Mesothelial cell of epicardium (in vitro differentiated cells): Measurements from ENCODE around the gene SGTB. TPM values are rescaled to one million over a fixed set of nuclear protein-coding genes. Genes with fewer than 3 reads are reported as not detected.
"Not testable (repeated sequence)": the region's sequence is repeated elsewhere in the genome, so short reads cannot be mapped to it uniquely, and the experiment has no call there.

Experiments
- DNase-seq, 2 experiments: peaks; one replicate each; pipeline ENCODE4 v3.0.0; 2021; ENCODE audit warnings: low spot score in 2 of 2; ENCODE audit not compliant: unreplicated experiment in 2 of 2
- H3K27ac Mint-ChIP-seq: 2 replicates; pipeline ENCODE4 v1.8.0; 2021; ENCODE audit warnings: mixed read lengths
- H3K27me3 Mint-ChIP-seq: 2 replicates; pipeline ENCODE4 v1.8.0; 2021; ENCODE audit warnings: low read depth, mixed read lengths
- H3K36me3 Mint-ChIP-seq: 2 replicates; pipeline ENCODE4 v1.8.0; 2021; ENCODE audit warnings: mixed read lengths
- H3K4me1 Mint-ChIP-seq: 2 replicates; pipeline ENCODE4 v1.8.0; 2021; ENCODE audit warnings: mixed read lengths
- H3K4me3 Mint-ChIP-seq: 2 replicates; pipeline ENCODE4 v1.8.0; 2021; ENCODE audit warnings: mild to moderate bottlenecking, moderate library complexity, mixed read lengths
- H3K9me3 Mint-ChIP-seq: 2 replicates; pipeline ENCODE4 v1.8.0; 2021; ENCODE audit warnings: mixed read lengths
- CTCF ChIP-seq: fragments of 200-600 bp; sonication (generic); IDR thresholded peaks from one replicate; pipeline ENCODE4 v1.5.0; 2021; ENCODE audit warnings: antibody characterized with exemption; ENCODE audit not compliant: unreplicated experiment
- total RNA-seq: library from RNA; stranded (reverse); gene quantifications from 3 replicates; pipeline ENCODE4 v1.2.1, GENCODE V29; 2021

Gene SGTB
- total RNA-seq, 1 donor from 2014 or later = 9.4 TPM

- peak; percentile 81 to 88 for DNase-seq
- Mint-ChIP-seq H3K9me3 (no peaks in the 10 kb centered on the region), H3K36me3 (no peaks in the 10 kb centered on the region), H3K27ac (peak within 1 kb of the TSS; percentile 99), H3K4me1 (peaks cover 31% of the 10 kb centered on the region), H3K27me3 (no peaks in the 10 kb centered on the region), H3K4me3 (peak within 1 kb of the TSS; percentile 94)
- no peak for TF ChIP-seq CTCF
Observed at GRCh38 chr5:65624025-65624570, 97.8 kb downstream of the SGTB start, which contains the start of gene TRIM23. TRIM23 (minus strand) TSS chr5:65624333; CDS start chr5:65624274, 59 bp downstream.

- peak overlapping the region; percentile 94 for H3K4me3 Mint-ChIP-seq
Observed at GRCh38 chr5:65623482-65623881, 98.4 kb downstream of the SGTB start.

GRCh38 chr5:65621961-65622360, 99.9 kb downstream of the SGTB start:
- not testable (repeated sequence) for H3K27me3 Mint-ChIP-seq, H3K9me3 Mint-ChIP-seq, H3K36me3 Mint-ChIP-seq, DNase-seq, H3K4me3 Mint-ChIP-seq, H3K27ac Mint-ChIP-seq
- peaks cover 27% of the 10 kb centered on the region for H3K4me1 Mint-ChIP-seq

More at GRCh38 chr5:65623482-65623881, 98.4 kb downstream of the SGTB start:
- Mint-ChIP-seq H3K4me1 (peaks cover 31% of the 10 kb centered on the region), H3K27ac (peak overlapping the region; percentile 99), H3K36me3 (no peaks in the 10 kb centered on the region), H3K27me3 (no peaks in the 10 kb centered on the region), H3K9me3 (no peaks in the 10 kb centered on the region)
- no peak for TF ChIP-seq CTCF
- no peak for DNase-seq

- H3K27me3 Mint-ChIP-seq = no peaks in the 10 kb centered on the region
- H3K9me3 Mint-ChIP-seq = no peaks in the 10 kb centered on the region
- H3K36me3 Mint-ChIP-seq = peaks cover 7% of the 10 kb centered on the region
- no peak overlapping the region for H3K4me3 Mint-ChIP-seq
- no peak for TF ChIP-seq CTCF
- H3K4me1 Mint-ChIP-seq = peaks cover 16% of the 10 kb centered on the region
- no peak overlapping the region for H3K27ac Mint-ChIP-seq
- no peak for DNase-seq
Observed at GRCh38 chr5:65620021-65620420, 101.9 kb downstream of the SGTB start.

Other genes with a start within 250 kb of the SGTB start
- gene ADAMTS6, start 240.2 kb downstream of the SGTB start, total RNA-seq = 17.3 to 20.6 TPM (median 17.7 TPM) in 3 replicates
- gene CENPK, start 158.9 kb downstream of the SGTB start, total RNA-seq = 23.3 to 26.2 TPM (median 25.3 TPM) in 3 replicates
- gene PPWD1, start 158.8 kb downstream of the SGTB start, total RNA-seq = 53.3 to 56.8 TPM (median 54.6 TPM) in 3 replicates
- gene TRIM23, start 97.8 kb downstream of the SGTB start, total RNA-seq = 18.1 to 20.4 TPM (median 18.9 TPM) in 3 replicates
- 3.5 to 4.0 TPM (median 3.7 TPM) in 3 replicates for gene SHLD3, start 97.1 kb downstream of the SGTB start, total RNA-seq
- gene TRAPPC13, start 97.1 kb downstream of the SGTB start, total RNA-seq = 21.7 to 21.8 TPM (median 21.8 TPM) in 3 replicates
- gene NLN, start 96 bp upstream of the SGTB start, total RNA-seq = 42.5 to 43.4 TPM (median 42.8 TPM) in 3 replicates
- gene ERBIN, start 204.5 kb upstream of the SGTB start, total RNA-seq = 75.7 to 83.3 TPM (median 81.8 TPM) in 3 replicates